ENCODE data around the gene CFAP251.

CFAP251 gene

GRCh38 chr12:122042910-122043309, 124.5 kb downstream of the CFAP251 start:
- no peak for TF ChIP-seq CTCF (IDR thresholded peaks at IDR 0.05; ENCODE audit: borderline replicate concordance, insufficient read depth, low read depth, low read length)
- no peak overlapping the region for H3K4me3 ChIP-seq (ENCODE audit: low read depth, low read length)

- no peak for TF ChIP-seq CTCF (IDR thresholded peaks at IDR 0.05; ENCODE audit: borderline replicate concordance, insufficient read depth, low read depth, low read length)
- no peak overlapping the region for H3K4me3 ChIP-seq (ENCODE audit: low read depth, low read length)
These were observed 125.1 kb downstream of the CFAP251 start for GRCh38 chr12:122043476-122043875.

GRCh38 chr12:122045262-122045661, 126.9 kb downstream of the CFAP251 start:
- H3K4me3 ChIP-seq (ENCODE audit: low read depth, low read length), result no peak overlapping the region
- no peak for TF ChIP-seq CTCF (IDR thresholded peaks at IDR 0.05; ENCODE audit: borderline replicate concordance, insufficient read depth, low read depth, low read length)

GRCh38 chr12:122046145-122046544, 127.8 kb downstream of the CFAP251 start:
- TF ChIP-seq CTCF (IDR thresholded peaks at IDR 0.05; ENCODE audit: borderline replicate concordance, insufficient read depth, low read depth, low read length), result no peak
- no peak overlapping the region for H3K4me3 ChIP-seq (ENCODE audit: low read depth, low read length)

GRCh38 chr12:122048151-122048550, 129.8 kb downstream of the CFAP251 start:
- H3K4me3 ChIP-seq (ENCODE audit: low read depth, low read length), result no peak overlapping the region
- no peak for TF ChIP-seq CTCF (IDR thresholded peaks at IDR 0.05; ENCODE audit: borderline replicate concordance, insufficient read depth, low read depth, low read length)

GRCh38 chr12:122049827-122050226, 131.4 kb downstream of the CFAP251 start:
- no peak for TF ChIP-seq CTCF (IDR thresholded peaks at IDR 0.05; ENCODE audit: borderline replicate concordance, insufficient read depth, low read depth, low read length)
- no peak overlapping the region for H3K4me3 ChIP-seq (ENCODE audit: low read depth, low read length)

- H3K4me3 ChIP-seq (ENCODE audit: low read depth, low read length), result no peak overlapping the region
- no peak for TF ChIP-seq CTCF (IDR thresholded peaks at IDR 0.05; ENCODE audit: borderline replicate concordance, insufficient read depth, low read depth, low read length)
These were observed 132.3 kb downstream of the CFAP251 start for GRCh38 chr12:122050706-122051105.

Data from GM12875 (cell line).